Measurements from ENCODE around the gene NGEF.

NGEF gene

GRCh38 chr2:232959139-232959538 lies 53.9 kb downstream of the NGEF start:
- DNase-seq = no peak

DNA sequence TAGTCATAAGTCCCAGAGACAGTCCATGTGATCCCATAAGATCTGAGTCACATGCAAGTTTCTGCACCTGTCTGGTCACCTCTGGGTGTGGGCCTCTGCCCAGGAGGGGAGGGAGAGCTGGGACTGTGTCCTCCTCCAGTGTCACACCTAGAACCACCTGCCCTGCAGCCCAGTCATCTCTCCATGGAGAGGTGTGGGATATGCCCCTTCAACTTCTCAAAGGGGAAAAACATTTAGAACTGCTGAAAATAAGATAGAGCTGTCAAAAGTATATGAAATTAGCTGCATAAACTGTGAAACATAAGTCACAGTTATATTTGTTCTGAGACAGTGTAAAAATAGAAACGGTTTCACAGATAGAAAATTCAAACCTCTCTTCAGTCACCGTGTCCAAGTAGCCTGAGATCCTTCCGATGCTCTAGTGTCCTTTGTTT lies 55.4 kb downstream of the NGEF start:
- no peak for DNase-seq

- DNase-seq = no peak
These were observed 57.2 kb downstream of the NGEF start for GRCh38 chr2:232955856-232956255.

DNA sequence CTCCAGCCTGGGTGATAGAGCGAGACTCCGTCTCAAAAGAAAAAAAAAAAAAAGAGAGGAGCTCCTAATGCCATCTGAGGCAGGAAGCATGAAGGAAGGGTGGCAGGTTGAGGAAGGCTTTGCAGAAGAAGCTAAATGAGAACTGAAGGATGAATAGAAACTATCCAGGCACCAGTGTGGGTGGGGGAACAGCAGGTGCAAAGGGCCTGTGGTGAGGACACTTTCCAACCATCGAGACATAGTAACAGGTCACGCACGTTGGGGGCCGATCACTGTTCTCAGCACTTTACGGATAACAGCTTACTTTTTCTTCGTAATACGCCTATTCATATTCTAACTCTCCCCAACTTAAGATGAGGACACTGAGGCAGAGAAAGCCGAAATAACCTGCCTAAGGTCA lies 58.4 kb downstream of the NGEF start:
- no peak for DNase-seq

- DNase-seq = no peak
These were observed 61.2 kb downstream of the NGEF start for GRCh38 chr2:232951891-232952290.

DNA sequence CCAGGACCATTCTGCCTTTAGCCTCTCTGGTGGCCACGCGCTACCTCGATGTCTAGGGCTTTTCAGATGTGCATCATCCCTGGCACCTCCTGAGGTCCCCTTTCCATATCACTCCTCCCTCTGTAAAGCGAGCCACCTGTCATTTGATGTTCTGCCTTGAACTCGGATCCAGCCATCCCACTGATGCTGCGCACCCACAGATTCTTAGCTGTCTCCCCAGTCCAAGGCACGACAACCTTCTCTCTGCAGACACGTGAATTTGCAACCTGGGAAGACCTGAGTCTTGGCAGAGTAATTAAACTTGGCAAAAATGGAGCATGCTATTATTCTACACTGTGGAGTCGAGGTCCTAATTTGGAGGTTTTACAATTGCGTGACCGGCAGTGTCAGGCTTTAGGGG lies 61.9 kb downstream of the NGEF start:
- no peak for DNase-seq

DNA sequence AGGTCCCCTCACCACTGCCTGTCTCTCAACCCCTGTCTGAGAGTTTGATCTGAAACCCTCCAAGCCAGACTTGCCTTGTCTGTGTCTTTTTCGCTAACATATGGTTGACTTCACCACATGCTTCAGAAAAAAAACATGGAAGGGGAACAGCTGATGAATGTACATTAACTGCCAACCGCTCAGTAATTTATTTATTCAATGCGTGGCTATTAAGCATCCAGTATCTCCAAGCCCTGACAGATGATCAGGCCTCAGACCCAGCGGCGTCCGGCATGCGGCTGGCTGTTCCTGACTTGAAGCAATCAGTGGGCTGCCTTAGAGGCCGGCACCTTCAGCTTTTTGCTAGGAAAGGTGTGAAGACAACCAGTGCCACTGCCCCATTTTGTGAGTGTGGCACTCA lies 62.3 kb downstream of the NGEF start:
- no peak for DNase-seq

DNA sequence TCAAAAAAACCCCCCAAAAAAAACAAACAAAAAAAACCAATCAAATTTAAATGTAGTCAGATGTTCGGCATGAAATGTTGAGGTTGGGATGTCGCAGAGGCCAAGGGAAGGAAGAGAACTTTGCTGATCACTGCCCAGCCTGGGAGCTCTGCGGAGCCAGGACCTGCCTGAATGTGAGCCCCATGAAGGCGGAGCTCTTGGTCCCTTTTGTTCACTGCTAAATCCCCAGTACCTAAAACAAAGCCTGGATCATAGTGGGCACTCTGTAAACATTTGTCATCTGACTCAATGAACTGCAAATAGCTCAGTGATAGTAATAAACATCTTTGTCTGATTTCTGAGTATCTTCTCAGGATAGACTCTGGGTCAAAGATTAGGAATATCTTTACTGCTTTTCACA lies 64.0 kb downstream of the NGEF start:
- DNase-seq = no peak

DNA sequence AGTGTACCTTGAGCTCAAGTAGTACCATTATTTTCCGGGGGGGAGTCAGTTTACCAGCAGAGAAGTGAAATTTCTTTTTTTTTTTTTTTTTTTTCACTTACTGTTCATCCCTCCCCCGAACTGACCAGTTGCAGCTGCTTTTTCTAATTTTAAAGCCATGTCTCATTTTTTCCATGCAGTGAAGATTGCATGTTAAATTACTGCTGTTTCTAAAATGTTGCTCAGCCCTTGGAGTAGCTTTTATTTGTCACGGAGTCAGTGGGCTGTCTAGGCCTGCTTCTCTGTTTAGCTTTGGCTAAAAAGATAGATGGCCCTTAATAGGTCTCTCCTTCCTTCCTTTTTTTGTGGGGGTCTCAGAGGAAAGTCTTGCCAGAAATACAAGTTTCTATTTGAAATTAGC lies 70.2 kb downstream of the NGEF start:
- no peak for DNase-seq

DNA sequence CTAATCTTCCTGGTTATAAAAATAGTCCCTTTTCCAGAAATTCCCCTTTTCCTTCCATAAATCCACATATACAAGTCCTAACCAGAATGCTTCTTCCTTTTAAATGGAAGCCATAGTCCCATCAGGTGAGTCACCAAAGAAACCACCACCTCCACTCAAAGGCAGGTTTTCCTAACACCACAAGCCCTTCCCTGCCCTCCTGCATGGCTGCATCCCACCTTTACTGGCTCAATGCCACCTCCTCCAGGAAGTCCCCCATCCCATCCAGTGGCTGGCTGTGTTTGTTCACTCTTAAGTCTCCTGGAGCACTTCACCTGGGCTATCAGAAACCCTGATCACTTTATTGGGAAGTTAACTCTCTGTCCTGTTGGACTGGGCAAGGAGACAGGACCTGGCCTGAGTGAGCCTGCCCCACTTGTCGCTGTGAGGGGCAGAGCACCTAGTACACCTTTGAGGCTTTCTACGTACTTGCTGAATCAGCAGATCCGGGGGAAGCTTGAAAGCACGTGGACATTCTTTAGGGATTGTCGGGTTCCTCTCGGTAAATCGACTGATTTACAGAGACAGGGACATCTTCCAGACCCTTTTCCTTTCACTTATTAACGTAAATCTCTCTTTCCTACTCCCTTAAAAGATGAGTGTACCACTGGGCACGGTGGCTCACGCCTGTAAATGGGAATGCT lies 71.0 kb downstream of the NGEF start:
- DNase-seq = no peak

DNA sequence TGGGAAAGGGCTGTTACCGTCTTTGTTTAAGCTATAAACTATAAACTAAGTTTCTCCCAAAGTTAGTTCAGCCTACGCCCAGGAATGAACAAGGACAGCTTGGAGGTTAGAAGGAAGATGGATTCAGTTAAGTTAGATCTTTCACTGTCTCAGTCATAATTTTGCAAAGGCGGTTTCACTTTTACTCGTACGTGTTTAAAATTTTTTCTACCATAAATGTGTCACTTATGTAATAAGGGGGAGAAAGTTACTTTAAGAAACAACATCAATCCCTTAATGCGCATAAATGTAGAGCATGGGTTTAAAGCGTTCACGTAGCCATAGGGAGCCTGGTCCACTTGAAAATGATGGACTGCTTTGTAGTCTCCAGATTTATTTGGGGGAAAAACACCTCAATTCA lies 71.7 kb downstream of the NGEF start:
- DNase-seq = no peak

GRCh38 chr2:232940724-232941123 lies 72.3 kb downstream of the NGEF start:
- DNase-seq = no peak

DNA sequence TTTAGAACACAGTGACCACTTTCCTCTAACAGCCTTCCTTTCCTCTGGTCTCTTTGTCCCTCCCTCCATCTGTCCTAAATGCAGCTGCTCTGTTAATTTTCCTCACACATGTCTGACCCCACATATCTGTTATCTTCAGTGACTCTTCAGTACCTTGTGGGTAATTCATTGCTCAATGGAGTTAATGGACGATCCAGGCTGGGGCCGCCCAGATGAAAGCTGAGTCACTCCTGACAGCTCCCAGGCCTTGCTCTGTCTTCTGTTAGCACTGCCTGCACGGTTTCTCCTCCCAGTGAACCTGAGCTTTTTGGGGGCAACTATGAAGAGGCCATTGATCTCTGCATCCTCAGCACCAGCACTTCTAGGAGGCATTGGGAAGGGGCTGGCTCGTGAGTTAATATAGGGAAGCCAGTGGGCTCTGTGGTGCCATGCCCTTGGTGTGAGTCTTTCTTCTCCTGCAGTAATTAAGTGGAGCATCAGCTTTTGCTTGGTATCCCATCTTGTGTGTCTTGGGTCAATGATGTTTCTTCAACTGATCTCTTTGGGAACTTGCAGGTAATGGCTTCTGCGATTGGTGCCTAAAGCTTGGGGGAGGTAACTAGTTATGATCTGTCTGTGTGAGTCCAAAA lies 75.7 kb downstream of the NGEF start:
- no peak for DNase-seq

GRCh38 chr2:232931636-232932035 lies 81.4 kb downstream of the NGEF start:
- DNase-seq = no peak

- no peak for DNase-seq
These were observed 83.0 kb downstream of the NGEF start for GRCh38 chr2:232930059-232930400.

- DNase-seq = no peak
These were observed 83.6 kb downstream of the NGEF start for GRCh38 chr2:232929303-232930058.

DNA sequence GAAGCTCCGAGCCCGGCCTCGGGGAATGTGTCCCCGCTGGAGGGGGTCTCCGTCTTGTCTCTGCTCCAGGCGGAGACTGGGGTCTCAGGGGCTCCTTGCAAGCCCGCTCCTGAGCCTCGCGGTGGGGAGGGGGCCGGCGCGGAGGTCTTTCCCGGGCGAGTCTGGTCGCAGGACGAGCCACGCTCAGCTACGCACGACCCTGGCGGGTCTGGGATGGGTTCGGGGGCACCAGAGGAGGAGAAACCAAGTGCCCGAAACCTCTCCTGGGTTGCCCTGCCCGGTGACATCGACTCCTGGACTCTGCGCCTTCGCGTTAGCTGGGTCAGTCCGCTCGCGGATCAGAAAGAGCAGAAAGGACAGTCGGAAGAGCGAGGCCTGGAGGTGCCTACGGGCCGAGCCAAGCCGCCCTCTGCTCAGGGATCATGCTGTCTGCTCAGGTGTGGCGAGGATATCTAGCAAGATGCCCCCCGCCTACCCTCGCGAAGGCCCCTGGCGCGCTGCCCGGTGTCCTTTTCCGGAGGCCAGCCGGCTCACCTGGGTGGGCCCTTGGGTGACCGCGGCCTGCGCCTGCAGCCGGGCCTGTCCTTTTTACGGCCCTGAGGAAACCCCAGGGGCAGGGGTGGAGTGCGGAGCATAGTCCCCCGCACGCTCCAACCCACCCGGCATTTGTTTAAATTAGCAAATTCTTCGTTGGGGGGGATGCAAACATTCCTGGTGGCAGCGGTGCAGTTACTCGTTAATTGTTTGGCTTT lies 84.3 kb downstream of the NGEF start:
- no peak for DNase-seq

DNA sequence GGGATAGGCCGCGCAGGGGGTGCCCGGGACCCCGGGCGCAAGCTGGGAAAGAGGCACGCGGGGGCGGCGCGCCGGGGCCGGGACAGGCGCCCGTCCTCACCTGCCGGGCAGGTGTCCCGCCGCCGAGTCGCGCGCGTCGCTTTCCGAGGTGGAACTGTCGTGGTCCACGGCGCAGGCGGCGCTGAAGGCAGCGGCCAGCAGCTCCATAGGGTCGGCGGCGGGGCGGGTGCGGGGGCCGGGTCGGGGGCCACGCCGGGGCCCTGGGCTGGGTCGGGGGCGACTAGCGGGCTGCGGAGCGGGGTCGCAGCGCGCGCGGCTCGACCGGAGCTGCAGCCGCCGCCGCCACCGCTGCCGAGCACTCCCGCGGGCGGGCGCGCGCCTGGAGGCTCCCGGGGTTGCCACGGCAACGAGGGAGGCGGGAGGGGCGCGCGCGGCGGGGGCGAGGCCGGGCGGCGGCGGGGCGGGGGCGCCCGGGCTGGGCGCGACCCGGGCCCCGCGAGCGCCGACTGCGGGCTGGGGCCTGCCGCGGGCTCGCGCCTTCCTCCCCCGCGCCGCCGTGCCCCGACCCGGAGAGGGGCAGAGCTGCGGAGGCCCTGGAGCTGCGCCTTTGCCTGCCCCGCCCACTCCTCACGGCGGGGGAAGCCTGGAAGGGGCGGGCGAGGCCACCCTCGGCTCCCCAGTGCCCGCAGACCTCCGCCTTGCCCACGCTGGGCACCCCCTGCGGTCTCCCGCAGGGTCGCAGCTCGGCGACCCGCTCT lies 85.1 kb downstream of the NGEF start:
- no peak for DNase-seq

GRCh38 chr2:232927032-232927792 lies 85.8 kb downstream of the NGEF start:
- no peak for DNase-seq

DNA sequence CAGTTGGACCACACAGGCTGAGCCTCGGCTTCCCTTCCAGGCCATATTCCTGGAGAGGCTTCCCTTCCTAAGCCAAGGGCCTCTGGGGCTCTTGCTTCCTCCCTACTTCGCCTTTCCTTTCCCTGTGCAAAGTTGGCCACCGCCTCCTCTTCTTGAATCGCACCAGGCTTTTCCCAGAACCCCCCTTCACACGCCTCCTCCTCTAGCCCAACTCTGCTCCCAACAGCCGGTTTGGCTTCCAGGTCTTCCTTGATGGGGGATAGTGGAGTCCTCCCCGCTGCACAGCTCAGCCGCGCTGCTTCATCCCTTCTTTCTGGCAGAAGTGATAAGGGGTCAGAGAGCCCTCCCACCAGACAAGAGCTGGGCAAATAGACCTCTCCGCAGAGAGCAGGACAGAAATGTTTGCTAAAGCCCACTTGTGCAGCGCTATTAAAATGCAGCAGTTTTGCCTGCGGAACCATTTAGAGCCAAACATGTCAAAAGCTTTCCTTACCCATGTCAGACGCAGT lies 86.6 kb downstream of the NGEF start:
- no peak for DNase-seq

DNA sequence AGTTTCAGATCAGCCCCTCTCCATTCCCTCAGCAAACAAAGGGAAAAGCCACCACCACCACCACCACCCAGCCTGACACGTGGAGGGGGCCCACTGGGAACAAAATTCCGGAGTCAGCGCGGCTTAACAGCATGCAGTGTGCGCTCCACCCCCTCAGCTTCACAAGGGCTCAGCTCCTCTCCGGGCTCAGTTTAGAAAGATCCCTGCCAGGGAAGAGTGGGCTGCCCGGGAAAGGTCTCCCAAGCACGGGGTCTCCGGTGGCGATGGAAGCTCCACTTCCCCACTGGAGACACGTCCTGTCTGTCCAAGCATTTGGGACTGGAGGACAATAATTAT lies 87.3 kb downstream of the NGEF start:
- no peak for DNase-seq
